A673 (cell line): ENCODE data around the gene MACROH2A1.

Experiments
- EZH2 ChIP-seq: fragments of 200-600 bp; sonication (generic); IDR thresholded peaks from 2 replicates; pipeline ENCODE4 v1.6.1; 2017; ENCODE audit warnings: borderline replicate concordance, low read depth, mild to moderate bottlenecking, mixed read lengths, antibody characterized with exemption, low read length; ENCODE audit not compliant: poor library complexity, severe bottlenecking
- TF ChIP-seq, protein P1 (sequence below): fragments of 300-800, 200-600 bp; sonication (generic); conservative IDR thresholded peaks from 2 replicates; pipeline ENCODE4 v1.5.1; 2017; ENCODE audit warnings: low read depth, mild to moderate bottlenecking, antibody characterized with exemption, low read length, moderate library complexity, mixed read lengths

DNA sequence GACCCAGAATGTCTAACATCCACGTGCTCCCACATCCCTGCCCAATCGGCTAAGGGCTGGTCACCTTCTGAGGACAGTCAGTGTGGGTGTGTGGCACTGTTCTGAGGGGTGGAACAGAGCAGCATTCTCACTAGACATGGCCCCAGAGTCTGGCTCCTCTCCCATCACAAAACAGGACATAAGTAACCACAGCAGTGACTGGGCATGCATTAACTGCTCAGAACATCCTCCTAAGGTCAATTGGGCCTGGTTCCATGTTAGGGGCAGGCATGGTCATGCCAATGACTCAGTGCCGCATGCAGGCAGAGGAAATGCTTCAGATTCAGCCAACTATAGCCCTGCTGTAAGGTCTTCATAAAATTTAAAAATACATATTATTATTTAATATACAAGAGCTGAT is 12.9 kb downstream of the MACROH2A1 start:
- TF ChIP-seq, protein P1, sequence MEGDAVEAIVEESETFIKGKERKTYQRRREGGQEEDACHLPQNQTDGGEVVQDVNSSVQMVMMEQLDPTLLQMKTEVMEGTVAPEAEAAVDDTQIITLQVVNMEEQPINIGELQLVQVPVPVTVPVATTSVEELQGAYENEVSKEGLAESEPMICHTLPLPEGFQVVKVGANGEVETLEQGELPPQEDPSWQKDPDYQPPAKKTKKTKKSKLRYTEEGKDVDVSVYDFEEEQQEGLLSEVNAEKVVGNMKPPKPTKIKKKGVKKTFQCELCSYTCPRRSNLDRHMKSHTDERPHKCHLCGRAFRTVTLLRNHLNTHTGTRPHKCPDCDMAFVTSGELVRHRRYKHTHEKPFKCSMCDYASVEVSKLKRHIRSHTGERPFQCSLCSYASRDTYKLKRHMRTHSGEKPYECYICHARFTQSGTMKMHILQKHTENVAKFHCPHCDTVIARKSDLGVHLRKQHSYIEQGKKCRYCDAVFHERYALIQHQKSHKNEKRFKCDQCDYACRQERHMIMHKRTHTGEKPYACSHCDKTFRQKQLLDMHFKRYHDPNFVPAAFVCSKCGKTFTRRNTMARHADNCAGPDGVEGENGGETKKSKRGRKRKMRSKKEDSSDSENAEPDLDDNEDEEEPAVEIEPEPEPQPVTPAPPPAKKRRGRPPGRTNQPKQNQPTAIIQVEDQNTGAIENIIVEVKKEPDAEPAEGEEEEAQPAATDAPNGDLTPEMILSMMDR = no peak
- no peak for TF ChIP-seq EZH2
